GM21576 (cell line): ENCODE measurements around the gene STARD10.
A peak's percentile ranks its signal among the peaks of the same experiment; 100 is the strongest.

Source experiments
- ATAC-seq: cut with Tn5 transposase; IDR thresholded peaks from one replicate; pipeline ENCODE4 v1.9.1; 2021; ENCODE audit warnings: mild to moderate bottlenecking, moderate library complexity; ENCODE audit not compliant: unreplicated experiment

Gene STARD10

DNA sequence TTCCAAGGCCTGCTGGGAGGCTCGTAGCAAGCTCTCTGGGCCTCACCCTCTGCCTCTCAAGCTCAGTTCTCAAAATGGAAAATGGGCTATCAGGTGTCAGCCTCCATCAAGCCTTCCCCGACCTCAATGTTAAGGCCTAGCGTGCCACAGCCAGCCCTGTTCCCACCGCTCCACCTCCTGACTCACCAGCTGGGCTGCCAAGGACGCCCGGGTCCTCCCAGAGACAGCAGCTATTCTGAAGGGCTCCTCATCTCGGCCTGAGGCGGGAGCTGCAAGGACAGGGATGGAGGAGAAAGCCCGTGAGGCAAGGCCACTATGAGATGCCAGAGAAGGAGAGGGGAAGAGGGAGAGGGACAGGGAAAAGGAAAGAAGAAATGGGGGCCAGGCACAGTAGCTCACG, 61.5 kb downstream of the STARD10 start:
- no peak for ATAC-seq

DNA sequence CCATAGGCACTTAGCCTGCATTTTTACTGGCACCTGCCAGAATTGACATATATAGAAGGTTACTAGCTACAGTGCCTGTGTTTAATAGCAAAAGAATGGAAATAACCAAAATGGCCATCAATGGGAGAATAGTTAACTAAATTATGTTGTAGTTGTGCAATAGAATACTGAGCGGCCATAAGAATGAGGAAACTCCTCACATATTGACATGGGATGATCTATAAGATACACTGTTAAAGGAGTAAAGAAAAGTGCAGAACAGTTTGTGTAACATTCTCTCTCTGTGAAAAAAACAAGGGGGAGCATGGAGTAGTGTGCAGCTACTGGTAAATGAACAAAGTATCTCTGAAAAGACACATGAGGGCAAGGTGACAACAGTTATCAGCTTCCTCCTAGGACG, 63.1 kb downstream of the STARD10 start:
- ATAC-seq = no peak

DNA sequence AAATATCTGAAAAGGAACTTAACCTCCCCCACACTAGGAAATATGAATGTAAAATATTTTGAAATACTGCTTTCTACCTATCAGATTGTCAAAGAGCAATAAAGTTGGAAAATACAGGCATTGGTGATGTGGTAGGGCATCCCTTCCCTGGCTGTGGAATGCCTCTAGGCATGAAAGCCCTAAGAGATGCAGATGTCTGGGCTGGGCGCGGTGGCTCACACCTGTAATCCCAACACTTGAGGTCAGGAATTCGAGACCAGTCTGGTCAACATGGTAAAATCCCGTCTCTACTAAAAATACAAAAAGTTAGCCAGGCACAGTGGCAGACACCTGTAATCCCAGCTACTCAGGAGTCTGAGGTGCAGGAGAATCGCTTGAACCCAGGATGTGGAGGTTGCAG, 63.6 kb downstream of the STARD10 start:
- no peak for ATAC-seq

DNA sequence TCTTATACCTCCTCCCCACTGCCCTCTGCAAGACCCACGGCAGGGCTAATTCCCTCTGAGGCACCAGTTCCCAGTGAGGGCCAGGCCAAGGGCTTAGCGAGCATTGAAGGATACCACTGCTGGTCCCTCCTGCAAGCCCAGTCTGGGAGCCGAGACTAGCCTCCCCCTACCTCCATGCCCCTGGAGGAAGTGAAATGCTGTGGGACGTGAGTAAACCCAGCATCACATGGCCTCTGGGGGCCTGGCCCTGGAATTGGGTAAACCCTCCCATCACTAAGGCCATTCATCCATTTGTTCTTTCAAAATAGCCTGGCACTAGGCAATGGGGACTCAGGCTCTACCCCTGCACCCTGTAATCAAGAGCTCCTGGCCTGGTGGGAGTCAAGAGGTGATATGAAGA, 66.3 kb downstream of the STARD10 start:
- no peak for ATAC-seq

DNA sequence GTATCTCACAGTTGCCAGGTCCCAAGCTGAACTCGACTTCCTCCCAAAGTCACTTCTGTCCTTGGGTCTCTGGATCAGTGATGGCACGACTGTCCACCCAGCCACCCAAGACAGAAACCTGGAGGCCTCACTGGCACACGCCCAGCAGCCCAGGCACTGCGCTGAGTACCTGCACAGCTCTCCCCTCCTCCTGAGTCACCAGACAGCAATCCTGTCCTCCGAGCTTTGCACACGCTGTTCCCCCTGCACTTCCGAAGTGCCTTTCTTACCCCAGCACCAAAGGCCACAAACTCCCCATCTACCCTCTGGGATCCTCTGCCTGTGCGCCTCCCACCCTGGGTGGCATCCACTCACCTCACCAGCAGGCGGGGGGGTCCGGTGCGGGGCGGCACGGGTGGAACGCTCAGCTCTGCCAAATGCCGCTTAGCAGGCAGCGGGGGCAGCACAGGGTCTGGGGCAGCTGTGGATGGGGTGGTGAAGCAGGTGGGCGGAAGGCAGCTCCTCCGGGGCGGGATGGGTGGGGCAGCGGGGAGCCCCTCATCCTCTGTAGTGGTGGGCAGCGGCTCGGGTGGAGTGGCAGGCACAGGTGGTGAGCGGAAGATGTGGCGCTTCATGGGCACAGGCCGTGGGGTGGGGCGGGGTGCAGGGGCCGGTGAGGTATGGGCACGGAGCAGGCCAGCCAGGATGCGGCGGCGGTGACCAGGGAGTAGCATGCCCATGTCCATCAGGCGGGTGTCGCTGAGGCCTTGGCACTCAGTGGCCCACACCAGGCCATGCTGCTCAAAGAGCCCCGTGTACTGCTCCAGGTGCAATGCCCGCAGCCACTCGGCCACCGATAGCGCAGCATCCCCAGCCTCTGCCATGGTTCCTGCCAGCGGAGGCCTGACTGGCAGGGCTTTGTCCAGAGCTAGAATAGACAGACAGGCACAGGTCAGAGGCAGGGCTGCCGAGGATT, 67.3 kb downstream of the STARD10 start:
- no peak for ATAC-seq

DNA sequence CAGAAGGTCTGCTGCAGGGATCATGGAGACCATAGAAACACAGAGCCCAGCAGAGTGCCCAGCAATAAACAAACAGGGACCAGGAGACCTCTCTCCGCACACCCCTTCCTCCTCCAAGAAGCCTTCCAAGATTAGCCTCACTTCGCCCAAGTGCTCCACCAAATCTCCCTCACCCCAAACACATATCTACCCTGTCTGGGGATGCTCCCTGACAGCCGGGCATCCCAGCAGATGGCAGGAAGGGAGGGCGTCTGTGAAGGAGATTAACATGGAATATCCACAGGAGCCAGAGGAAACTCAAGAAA, 68.2 kb downstream of the STARD10 start:
- ATAC-seq = no peak

DNA sequence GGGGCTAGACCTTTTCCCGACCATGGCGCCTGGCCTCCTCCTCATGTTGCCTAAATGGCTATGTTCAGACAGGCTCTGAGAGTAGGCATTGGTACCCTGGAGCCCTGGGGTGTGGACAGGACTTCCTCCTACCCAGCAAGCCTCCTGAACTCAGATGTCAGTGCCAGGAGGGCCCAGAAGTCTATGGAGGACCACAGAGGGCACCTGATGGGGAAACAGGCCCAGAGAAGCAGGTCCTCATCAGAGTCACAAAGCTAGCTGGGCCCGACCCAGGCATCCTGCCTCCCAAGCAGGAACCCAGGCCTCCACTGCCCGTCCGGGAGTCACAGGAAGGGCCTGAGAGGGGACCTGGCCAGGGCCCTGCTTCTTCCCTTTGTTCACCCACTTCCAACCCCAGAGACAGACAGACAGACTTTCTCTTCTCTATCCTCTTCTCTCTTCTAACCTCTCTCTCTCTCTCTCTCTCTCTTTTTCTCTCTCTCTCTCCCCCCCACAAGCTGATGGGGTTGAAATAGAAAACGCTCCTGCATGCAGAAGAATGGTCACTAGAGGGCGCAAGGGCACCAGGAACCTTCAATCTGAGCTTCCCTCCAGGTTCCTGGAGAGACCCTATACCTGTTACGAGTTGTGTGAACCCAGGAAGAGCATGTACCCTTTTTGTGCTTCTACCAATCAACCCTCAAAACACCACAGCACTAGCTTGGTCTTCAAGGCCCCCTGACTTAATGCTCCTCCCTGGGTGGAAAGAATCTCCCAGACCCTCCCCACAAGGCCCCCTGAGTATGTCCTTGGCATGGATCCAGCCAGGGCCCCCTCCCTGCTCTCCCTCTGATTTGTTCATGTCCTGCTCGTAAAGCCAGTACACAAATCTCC, 68.8 kb downstream of the STARD10 start:
- ATAC-seq = no peak

DNA sequence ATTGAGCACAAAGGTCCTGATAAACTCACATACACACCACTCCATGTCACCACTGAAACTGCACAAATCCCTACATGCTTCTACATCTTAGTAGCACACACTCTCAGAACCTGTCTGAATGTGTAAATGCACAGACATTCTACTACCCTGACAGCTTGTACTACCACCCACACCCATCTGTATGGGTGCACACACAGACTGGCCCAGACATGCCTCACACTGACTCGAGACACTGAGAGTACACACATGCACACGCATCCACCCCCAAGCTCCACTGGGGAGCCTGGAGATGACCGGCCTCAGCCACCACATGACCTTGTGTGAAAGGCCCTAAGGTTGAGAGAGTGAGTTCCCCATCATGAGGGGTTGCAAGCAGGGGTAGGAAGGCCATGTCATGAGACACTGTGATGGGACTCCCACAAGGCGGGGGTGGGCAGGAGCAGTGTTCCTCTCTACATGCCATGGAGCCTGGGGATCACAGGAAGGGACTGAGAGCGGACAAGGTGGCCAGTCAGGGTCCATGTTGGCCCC, 69.8 kb downstream of the STARD10 start:
- no peak for ATAC-seq

DNA sequence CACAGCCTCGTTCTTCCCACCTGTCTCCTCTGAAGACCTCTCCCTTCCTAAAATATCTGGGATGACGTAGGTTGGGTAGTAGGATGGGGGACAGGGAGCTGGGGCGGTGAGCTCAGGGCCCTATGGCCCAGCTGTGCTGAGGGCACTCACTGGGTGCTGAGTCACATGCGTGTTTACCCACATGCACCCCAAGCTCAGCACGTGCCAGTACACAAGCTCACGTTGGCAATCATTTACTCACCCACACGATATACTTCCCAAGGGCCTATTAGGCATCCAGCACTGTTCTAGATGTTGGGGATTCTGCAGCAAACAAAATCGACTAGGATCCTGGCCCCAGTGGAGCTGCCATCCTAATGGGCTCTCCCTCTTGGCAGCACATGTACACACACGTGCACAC, 70.3 kb downstream of the STARD10 start:
- ATAC-seq = no peak

DNA sequence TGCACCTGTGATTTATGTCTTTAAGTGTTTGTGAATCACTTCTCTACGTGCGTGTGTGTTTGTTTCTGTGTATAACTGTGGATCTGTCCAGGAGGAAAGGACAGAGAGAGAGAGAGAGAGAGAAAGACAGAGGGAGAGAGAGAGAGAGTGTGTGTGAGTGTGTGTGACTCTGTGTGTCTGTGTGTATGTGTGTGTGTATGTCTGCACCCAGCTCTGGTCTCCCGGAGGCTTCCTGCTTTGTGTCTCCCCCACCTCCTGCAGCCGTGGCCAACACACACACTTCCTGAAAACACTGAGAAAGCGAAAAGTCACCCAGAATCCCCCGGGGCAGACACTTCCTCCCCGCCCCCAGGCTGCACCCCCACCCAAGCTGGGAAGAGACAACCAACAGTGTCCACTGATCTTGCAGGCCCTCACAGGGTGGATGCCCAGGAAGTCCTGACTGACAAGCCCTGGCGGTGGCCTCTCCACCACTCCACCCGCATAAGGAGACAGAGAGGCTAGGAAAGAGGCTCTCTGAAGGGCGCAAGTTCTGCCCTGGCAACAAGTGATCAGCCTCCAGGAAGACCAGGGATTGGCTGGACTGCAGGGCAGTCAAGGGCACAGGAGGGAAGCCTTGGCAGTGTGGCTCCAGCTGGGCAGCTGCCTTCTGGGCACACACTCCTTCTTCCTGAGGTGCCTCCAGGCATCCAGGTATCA, 71.6 kb downstream of the STARD10 start:
- peak; percentile 64 for ATAC-seq

DNA sequence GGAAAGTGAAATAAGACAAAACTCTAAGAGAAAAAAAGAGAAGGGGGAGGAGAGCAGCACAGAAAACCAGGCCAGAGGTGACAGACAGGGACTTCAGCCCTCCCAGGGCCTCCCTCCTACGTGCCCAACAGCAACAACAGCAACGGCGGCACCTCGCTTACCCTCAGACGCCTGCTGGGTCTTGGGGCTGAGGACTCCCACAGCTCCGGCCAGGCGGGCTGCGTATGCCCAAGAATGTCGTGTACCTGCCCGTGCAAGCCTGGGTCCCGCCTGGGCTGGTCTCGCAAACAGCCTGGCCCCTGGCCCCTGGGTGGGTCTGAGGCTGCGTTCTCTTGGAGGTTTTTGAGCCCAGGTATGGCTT, 72.2 kb downstream of the STARD10 start:
- no peak for ATAC-seq

DNA sequence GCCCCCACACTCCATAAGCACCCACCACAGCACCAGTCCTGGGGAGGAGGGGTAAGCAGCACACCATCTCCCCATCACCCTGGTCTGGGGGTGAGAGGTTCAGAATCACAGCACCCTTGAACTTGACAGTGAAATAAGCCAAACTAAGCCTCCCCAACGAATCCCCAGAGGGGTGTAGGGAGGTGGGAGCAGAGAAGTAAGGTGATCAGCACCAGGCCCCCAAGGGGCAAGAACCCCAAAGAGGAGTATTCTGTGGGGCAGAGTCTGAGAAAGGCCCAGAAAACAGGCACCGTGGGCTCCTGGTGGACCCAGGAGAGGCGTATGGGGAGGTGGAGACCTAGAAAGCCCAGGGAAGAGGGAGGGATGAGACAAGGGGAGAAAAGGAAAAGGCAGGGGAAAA, 72.6 kb downstream of the STARD10 start:
- ATAC-seq = no peak

DNA sequence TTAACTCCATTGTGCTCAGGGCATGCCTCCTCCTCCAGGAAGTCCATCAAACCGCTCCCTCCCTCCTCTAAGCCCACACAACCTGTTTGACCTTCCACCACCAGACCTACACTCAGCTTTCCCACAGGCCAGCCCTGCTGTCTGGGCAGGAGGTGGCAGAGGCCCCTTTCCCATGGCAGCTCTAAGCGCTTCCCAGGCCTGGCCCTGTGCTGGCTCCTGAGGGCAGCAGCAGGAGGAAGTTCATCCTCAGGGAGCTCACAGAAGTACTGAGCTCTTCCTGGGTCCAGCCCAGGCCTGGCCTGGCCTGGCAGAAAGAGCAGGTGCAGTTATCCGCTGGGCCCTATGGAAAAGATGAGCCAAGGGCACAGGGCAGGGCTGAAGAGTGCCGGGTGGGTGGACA, 73.1 kb downstream of the STARD10 start:
- ATAC-seq = no peak

DNA sequence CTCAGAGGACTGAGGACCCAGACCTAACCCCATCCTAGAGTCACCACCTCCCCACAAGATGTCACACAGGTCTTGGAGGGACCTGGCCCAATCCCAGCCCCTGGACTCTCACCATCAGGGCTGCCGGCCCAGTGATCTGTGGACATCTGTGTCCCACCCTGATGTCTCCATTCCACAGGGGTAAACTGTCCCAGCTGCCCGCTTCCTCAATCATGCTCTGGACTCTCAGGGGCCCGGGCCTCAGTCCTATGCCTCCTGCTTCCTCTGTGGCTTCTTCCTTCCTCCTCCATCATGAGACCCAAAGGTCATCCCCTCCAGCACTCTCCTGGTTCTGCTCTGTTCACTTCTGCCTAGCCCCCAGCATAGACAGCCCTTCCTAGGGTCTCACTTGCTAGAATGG, 73.8 kb downstream of the STARD10 start:
- ATAC-seq = no peak

DNA sequence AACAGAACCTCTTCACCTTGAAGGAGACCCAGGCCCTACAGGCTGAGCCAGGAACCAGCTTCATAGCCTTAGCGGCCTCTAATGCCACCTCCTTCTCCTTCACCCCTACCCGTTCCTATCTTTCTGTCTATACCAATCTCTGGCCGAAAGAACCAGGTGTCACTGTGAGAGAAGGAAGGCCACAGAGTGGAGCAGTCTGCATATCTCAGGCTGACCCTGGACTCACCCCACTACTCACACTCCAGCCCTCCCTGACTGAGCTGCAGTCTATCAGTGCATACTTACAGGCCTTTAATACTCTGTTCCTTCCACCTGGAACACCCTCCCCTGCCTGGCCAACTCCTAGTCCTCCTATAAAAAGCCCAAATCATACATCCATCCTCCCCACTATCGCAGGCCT, 74.3 kb downstream of the STARD10 start:
- ATAC-seq = no peak

DNA sequence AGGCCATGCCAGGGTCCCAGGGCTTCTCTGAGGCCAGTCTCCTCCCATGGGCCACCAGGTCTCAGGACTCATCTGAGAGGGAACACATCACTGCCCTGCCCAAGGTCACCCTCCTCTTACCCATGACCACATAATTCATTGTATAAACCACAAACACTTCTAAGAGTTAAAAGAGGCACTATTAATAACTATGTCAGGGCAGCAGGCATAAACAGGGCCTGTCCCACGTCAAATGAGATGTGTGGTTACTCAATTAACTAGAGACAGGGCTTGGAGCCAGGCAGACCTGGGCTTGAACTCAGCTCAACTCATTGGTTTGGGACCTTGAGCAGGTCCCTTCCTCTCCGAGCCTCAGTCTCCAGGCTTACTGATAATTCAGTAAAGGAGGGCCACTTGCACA, 74.7 kb downstream of the STARD10 start:
- ATAC-seq = no peak

DNA sequence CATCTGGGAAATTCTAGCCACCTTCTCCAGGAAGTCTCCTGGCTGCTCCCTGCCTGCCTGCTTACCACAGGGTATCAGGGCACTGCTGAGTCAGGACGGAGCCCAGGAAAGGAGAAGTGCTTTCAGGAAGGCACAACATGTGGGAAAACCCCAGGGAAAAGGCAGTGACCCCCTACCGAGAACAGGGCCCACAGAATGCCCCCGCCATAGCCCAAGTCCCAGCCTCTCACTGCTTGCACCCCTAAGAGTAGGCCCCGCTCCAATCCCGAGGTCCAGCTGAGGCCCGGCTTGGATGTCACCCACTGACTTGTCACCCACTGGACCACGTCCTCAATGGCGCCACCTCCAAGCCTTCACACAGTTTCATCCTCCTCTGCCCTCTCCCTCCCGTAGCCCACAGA, 75.7 kb downstream of the STARD10 start:
- ATAC-seq = no peak

DNA sequence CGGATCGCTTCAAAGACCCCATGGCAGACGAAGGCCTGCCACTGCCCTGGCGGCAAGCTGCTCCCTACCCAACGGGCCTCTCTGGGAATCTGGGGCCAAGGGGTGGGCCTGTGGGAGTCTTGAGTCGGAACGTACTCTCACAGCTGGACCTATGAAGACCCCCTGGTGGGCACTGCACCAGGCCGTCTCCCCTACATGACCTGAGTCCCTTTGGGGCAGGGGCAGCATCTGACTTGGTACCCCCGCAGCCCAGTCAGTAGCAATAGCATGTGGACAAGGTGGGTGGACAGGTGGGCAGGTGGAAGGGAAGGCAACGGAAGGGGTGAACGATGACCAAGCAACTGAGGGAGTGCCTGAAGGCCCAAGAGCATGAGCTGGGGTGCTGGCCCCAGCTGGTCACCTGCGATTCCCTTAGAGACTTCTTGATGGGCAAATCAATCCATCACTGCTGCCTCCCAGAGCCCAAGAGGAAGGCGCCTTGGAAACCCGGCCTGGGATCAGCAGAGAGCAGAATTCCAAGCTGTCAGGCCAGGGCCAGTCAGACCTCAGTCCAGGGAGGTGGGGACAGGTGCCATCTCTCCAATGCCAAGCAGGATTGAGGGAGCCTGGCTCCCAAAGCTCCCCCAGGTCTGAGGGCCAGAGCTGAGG, 76.9 kb downstream of the STARD10 start:
- no peak for ATAC-seq

DNA sequence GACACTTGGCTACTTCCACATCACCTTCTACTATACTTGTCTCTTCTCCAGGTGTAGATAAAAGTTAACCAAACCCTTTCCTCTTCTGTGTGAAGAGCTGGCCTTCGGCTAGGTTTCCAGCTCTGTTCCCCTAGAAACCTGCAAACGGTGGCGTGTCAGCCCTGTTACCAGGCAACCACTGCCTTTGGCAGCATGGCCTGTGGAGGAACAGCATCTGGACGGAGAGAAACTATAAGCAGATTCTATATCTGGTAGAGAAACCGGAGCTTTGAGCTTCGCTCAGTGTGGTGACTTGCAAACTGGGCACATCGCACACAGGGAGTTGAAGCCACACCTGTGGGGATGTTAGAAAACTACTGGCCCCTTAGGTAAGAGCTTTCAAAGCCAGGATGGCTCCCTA, 77.6 kb downstream of the STARD10 start:
- no peak for ATAC-seq

DNA sequence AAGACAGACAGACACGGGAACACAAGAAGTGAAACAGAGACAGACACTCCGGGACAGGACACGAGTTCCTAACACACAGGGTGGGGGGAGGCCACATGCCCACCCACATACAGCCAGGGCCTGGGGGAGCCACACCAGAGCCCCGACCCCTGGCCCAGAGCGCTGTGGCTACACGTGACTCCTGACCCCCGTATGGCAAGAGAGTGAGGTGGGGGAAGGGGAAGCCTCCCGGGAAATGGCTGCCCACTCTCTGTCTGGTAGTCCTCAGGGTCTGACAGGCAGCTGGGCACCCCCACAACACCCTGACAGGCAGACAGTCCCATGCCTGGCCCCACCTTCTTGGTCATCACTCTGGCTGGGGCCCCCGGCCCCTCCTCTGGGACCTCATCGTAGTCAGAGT, 81.0 kb downstream of the STARD10 start:
- ATAC-seq = no peak
